HG03108 (cell line): ENCODE measurements around the gene CMTM3.
"Not testable (repeated sequence)": the region's sequence is repeated elsewhere in the genome, so short reads cannot be mapped to it uniquely, and the experiment has no call there.

Experiments
- ATAC-seq: cut with Tn5 transposase; IDR thresholded peaks from one replicate; pipeline ENCODE4 v1.9.1; 2021; ENCODE audit warnings: moderate library complexity; ENCODE audit not compliant: unreplicated experiment

CMTM3 gene

GRCh38 chr16:66581246-66581952 is 23.1 kb upstream of the CMTM3 start:
- ATAC-seq, result no peak

- ATAC-seq, result no peak
Measured at GRCh38 chr16:66585481-66586239, 18.8 kb upstream of the CMTM3 start.

- no peak for ATAC-seq
Measured at GRCh38 chr16:66587881-66588600, 16.5 kb upstream of the CMTM3 start.

- peak; percentile 89 for ATAC-seq
Measured at GRCh38 chr16:66588981-66589713, 15.4 kb upstream of the CMTM3 start.

- no peak for ATAC-seq
Measured at GRCh38 chr16:66590322-66590721, 14.2 kb upstream of the CMTM3 start.

- no peak for ATAC-seq
Measured at GRCh38 chr16:66591018-66591417, 13.5 kb upstream of the CMTM3 start.

- no peak for ATAC-seq
Measured at GRCh38 chr16:66592241-66592640, 12.3 kb upstream of the CMTM3 start.

- no peak for ATAC-seq
Measured at GRCh38 chr16:66592814-66593213, 11.7 kb upstream of the CMTM3 start.

- no peak for ATAC-seq
Measured at GRCh38 chr16:66594739-66595138, 9.8 kb upstream of the CMTM3 start.

GRCh38 chr16:66596559-66596958 is 7.9 kb upstream of the CMTM3 start:
- not testable (repeated sequence) for ATAC-seq

GRCh38 chr16:66596986-66597848 is 7.3 kb upstream of the CMTM3 start:
- ATAC-seq, result no peak

GRCh38 chr16:66598111-66598510 is 6.4 kb upstream of the CMTM3 start:
- ATAC-seq, result no peak

- ATAC-seq, result no peak
Measured at GRCh38 chr16:66599726-66600125, 4.8 kb upstream of the CMTM3 start.

GRCh38 chr16:66600477-66600876 is 4.0 kb upstream of the CMTM3 start:
- no peak for ATAC-seq

- no peak for ATAC-seq
Measured at GRCh38 chr16:66601471-66601870, 3.0 kb upstream of the CMTM3 start.

- no peak for ATAC-seq
Measured at GRCh38 chr16:66603537-66604375, 748 bp upstream of the CMTM3 start.

- peak; percentile 1 for ATAC-seq
Measured at GRCh38 chr16:66605177-66605978, 874 bp downstream of the CMTM3 start.

- peak; percentile 53 for ATAC-seq
Measured at GRCh38 chr16:66605979-66606751, 1.7 kb downstream of the CMTM3 start.
